ENCODE measurements around the gene ACKR1.

The ACKR1 gene

DNA sequence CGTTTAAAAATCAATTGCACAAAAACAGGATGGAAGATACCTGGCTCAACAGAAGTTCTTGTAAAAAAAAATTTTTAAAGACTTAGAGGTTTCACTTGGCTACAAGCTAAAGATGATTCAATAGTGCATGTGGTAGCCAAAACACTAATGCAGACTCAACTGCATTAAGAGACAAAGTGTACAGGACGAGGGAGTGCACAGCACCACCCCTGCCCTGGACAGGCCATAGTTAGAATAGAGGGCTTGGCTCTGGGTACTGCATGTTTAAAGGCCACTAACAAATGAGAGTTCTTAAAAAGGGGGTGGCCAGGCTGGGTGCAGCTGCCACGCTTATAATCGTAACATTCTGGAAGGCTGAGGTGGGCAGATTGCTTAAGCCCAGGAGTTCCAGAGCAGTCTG, 7.9 kb downstream of the ACKR1 start:
- no peaks in the 10 kb centered on the region for H3K79me2 ChIP-seq
- TF ChIP-seq, protein P1, sequence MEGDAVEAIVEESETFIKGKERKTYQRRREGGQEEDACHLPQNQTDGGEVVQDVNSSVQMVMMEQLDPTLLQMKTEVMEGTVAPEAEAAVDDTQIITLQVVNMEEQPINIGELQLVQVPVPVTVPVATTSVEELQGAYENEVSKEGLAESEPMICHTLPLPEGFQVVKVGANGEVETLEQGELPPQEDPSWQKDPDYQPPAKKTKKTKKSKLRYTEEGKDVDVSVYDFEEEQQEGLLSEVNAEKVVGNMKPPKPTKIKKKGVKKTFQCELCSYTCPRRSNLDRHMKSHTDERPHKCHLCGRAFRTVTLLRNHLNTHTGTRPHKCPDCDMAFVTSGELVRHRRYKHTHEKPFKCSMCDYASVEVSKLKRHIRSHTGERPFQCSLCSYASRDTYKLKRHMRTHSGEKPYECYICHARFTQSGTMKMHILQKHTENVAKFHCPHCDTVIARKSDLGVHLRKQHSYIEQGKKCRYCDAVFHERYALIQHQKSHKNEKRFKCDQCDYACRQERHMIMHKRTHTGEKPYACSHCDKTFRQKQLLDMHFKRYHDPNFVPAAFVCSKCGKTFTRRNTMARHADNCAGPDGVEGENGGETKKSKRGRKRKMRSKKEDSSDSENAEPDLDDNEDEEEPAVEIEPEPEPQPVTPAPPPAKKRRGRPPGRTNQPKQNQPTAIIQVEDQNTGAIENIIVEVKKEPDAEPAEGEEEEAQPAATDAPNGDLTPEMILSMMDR (IDR thresholded peaks at IDR 0.05): no peak
- no peaks in the 10 kb centered on the region for H3K4me1 ChIP-seq
- no peaks in the 10 kb centered on the region for H3K36me3 ChIP-seq (ENCODE audit: control insufficient read depth, insufficient read depth, low read length)
- H2AFZ ChIP-seq: no peak overlapping the region
- H3K9ac ChIP-seq: no peak overlapping the region
- no peaks in the 10 kb centered on the region for H3K9me3 ChIP-seq (ENCODE audit: control insufficient read depth, low read length)
- no peak overlapping the region for H3K4me2 ChIP-seq (ENCODE audit: low read length)
- no peak overlapping the region for H3K4me3 ChIP-seq (ENCODE audit: low read depth, low read length)
- no peaks in the 10 kb centered on the region for H3K27me3 ChIP-seq (ENCODE audit: control insufficient read depth, insufficient read depth, low read length)
- H3K27ac ChIP-seq: no peak overlapping the region

DNA sequence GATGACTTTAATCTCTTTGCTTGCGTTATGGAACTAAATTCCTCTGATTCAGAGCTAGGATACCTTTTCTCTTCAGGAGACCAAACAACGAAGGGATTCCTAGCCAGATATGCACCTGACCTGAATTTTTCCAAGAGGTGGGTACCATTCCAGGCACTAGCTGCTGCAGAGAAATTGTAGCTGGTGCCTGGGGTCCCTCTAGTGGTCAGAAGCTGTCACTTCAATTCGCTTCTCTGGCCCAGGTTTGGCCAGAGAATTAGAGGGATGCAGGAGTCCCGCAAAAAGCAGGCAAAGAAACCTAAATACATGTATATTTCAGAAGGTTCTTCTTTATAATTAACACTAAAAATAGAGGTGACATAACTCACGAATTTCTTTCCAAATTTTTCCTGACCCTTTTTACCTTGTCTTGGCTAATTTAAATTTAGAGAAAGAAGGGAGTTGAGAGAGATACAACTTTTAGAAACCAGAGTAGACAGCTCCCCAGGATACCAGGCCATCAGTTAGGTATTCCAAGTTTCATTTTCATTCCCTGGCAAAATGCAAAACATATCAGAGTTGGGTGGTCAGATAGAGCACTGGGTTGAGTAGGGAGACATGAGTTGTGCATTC, 9.6 kb downstream of the ACKR1 start:
- Histone ChIP-seq H3K27me3 (ENCODE audit: control insufficient read depth, insufficient read depth, low read length) (no peaks in the 10 kb centered on the region), H3K27ac (no peak overlapping the region), H2AFZ (no peak overlapping the region), H3K79me2 (no peaks in the 10 kb centered on the region), H3K4me1 (no peaks in the 10 kb centered on the region), H3K4me2 (ENCODE audit: low read length) (no peak overlapping the region), H3K36me3 (ENCODE audit: control insufficient read depth, insufficient read depth, low read length) (no peaks in the 10 kb centered on the region), H3K9ac (no peak overlapping the region), H3K4me3 (ENCODE audit: low read depth, low read length) (no peak overlapping the region), H3K9me3 (ENCODE audit: control insufficient read depth, low read length) (no peaks in the 10 kb centered on the region)
- TF ChIP-seq, protein P1 (IDR thresholded peaks at IDR 0.05): peak; percentile 66

DNA sequence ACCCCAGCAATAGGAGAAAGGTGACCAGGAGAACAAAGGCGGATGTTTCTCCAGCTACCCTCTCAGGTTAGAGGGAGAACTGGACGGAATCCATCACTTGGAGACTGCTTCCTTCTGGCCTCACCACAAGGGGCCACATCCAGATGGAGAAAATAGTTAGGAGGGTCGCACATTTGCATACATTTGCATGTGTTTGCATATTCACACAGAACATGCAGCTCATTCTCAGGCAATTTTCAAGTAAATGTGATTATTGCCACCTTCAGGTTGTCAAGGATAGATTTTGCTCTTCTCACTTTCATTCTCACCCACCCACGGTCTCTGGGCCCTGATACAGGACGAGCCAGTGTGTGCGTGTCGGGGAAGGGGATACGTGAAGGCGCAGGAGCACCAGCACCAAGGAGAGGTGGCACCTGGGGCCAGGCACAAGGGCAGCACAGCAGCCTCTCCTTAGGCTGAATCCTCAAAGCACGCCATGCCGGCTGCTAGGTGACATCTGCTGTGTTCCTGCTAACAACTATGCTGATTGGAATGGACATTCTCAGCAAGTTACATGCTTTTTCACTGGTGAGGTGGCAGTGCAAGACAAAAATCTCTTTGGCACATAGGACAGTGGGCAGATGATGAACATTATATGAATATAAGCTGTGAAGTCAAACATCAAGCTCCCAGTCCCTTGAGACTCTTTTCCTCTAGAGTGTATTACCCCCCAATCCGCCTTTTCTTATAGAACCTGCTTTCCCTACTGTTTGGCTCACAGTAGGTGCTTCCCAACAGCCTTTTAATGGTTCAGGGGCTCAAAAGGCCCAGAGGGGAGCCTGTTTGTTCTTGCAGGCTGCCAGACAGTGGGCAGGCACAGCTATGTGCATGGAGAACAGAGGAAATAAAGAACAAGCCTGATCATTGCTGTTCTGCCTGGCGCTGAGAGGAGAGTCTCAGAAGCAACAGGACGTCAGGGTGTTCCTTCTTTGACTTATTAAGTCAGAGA, 14.3 kb downstream of the ACKR1 start:
- H3K4me2 ChIP-seq (ENCODE audit: low read length): no peak overlapping the region
- no peaks in the 10 kb centered on the region for H3K4me1 ChIP-seq
- TF ChIP-seq, protein P1 (IDR thresholded peaks at IDR 0.05): no peak

DNA sequence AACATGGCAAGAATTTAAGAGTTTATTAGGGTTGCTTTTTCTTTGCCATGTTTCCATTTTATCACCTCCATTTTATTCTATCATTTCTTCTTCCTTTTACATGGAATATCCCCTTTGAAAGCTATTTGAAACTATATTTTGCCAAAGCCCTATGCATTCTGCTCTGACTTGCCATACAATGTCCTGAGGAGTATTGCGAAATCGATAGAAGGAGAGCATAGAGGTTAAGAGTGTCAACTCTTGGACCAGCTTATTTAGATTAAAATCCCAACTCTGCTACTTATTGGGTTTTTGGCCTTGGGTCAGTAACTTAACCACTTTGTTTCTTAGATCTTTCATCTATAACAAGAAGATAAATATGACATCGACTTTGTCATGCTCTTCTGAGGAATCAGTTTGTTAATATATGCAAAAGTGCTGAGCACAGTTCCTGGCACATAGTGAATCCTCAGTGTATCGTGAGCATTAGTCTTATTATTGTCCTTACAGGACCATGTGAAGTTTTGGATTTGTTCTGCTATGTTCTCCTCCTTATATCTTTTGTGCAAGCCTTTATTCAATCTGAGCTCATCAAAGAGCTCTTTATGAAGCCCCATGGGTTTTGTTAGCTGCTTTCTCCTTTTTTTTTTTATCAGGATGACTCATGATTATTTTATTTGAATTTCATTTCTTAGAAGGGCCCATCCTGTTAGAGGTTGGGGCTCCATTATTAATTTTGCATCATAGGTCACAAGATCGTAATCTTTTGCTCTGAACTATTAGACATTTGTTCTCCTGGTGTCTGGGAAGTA, 17.6 kb downstream of the ACKR1 start:
- Histone ChIP-seq H3K9me3 (ENCODE audit: control insufficient read depth, low read length) (no peaks in the 10 kb centered on the region), H2AFZ (no peak overlapping the region), H3K9ac (no peak overlapping the region), H3K27ac (no peak overlapping the region), H3K79me2 (no peaks in the 10 kb centered on the region), H3K4me1 (no peaks in the 10 kb centered on the region), H3K4me3 (ENCODE audit: low read depth, low read length) (no peak overlapping the region), H3K36me3 (ENCODE audit: control insufficient read depth, insufficient read depth, low read length) (no peaks in the 10 kb centered on the region), H3K27me3 (ENCODE audit: control insufficient read depth, insufficient read depth, low read length) (no peaks in the 10 kb centered on the region), H3K4me2 (ENCODE audit: low read length) (no peak overlapping the region)
- TF ChIP-seq, protein P1 (IDR thresholded peaks at IDR 0.05): no peak

More for the DNA sequence above, 14.3 kb downstream of the ACKR1 start:
- no peaks in the 10 kb centered on the region for H3K9me3 ChIP-seq (ENCODE audit: control insufficient read depth, low read length)
- H3K27me3 ChIP-seq (ENCODE audit: control insufficient read depth, insufficient read depth, low read length): no peaks in the 10 kb centered on the region
- no peak overlapping the region for H3K4me3 ChIP-seq (ENCODE audit: low read depth, low read length)
- H2AFZ ChIP-seq: no peak overlapping the region
- H3K79me2 ChIP-seq: no peaks in the 10 kb centered on the region
- H3K27ac ChIP-seq: no peak overlapping the region
- H3K36me3 ChIP-seq (ENCODE audit: control insufficient read depth, insufficient read depth, low read length): no peaks in the 10 kb centered on the region
- H3K9ac ChIP-seq: no peak overlapping the region
